Activated CD4-positive, alpha-beta T cell treated with anti-CD3 and anti-CD28 coated beads, Interleukin-2, amount 50 U/mL, for 1 hour (primary cell): ENCODE data around the gene SH3GL1.

ENCODE experiments used
- DNase-seq: peaks from one replicate; pipeline ENCODE4 v3.0.0-alpha.2; 2020

SH3GL1 gene

GRCh38 chr19:4431808-4432674, 31.7 kb upstream of the SH3GL1 start:
- DNase-seq: no peak

GRCh38 chr19:4431296-4431695, 30.9 kb upstream of the SH3GL1 start:
- no peak for DNase-seq

GRCh38 chr19:4430760-4431159, 30.4 kb upstream of the SH3GL1 start:
- no peak for DNase-seq

- DNase-seq: no peak
Measured at GRCh38 chr19:4429771-4430171, 29.4 kb upstream of the SH3GL1 start.

GRCh38 chr19:4429256-4429655, 28.9 kb upstream of the SH3GL1 start:
- DNase-seq: no peak

GRCh38 chr19:4428326-4428975, 28.1 kb upstream of the SH3GL1 start:
- DNase-seq: no peak

- no peak for DNase-seq
Measured at GRCh38 chr19:4425537-4425936, 25.2 kb upstream of the SH3GL1 start.

- DNase-seq: no peak
Measured at GRCh38 chr19:4423416-4424126, 23.2 kb upstream of the SH3GL1 start.

- DNase-seq: no peak
Measured at GRCh38 chr19:4416268-4416667, 15.9 kb upstream of the SH3GL1 start.

- no peak for DNase-seq
Measured at GRCh38 chr19:4415352-4415751, 15.0 kb upstream of the SH3GL1 start.

- DNase-seq: no peak
Measured at GRCh38 chr19:4414800-4415321, 14.5 kb upstream of the SH3GL1 start.

- no peak for DNase-seq
Measured at GRCh38 chr19:4414144-4414799, 13.9 kb upstream of the SH3GL1 start.

GRCh38 chr19:4413588-4413987, 13.2 kb upstream of the SH3GL1 start:
- no peak for DNase-seq

- DNase-seq: no peak
Measured at GRCh38 chr19:4409123-4409933, 9.0 kb upstream of the SH3GL1 start.

GRCh38 chr19:4406626-4407025, 6.3 kb upstream of the SH3GL1 start:
- no peak for DNase-seq

- no peak for DNase-seq
Measured at GRCh38 chr19:4405977-4406376, 5.6 kb upstream of the SH3GL1 start.

GRCh38 chr19:4403005-4403761, 2.8 kb upstream of the SH3GL1 start:
- no peak for DNase-seq

- peak; percentile 98 for DNase-seq
Measured at GRCh38 chr19:4402171-4403004, 2.0 kb upstream of the SH3GL1 start, which contains the start of gene CHAF1A. TSS of gene CHAF1A (plus strand) at chr19:4402640. CDS start at chr19:4402763, 123 bp downstream.

- no peak for DNase-seq
Measured at GRCh38 chr19:4401769-4402170, 1.4 kb upstream of the SH3GL1 start.

- no peak for DNase-seq
Measured at GRCh38 chr19:4399812-4400134, 574 bp downstream of the SH3GL1 start.
